Right ventricle myocardium superior (tissue), 1 donor: ENCODE results near the gene KRR1. TPM values are rescaled to one million over a fixed set of nuclear protein-coding genes. Genes with fewer than 3 reads are reported as not detected.
"Not testable (repeated sequence)": the region's sequence is repeated elsewhere in the genome, so short reads cannot be mapped to it uniquely, and the experiment has no call there.

ENCODE experiments used
- ATAC-seq: fragments of 200-7000 bp; cut with Tn5 transposase; one replicate; pipeline ENCODE4 v1.9.1; 2020; ENCODE audit warnings: mild to moderate bottlenecking; ENCODE audit not compliant: poor library complexity
- DNase-seq: peaks from one replicate; pipeline ENCODE4 v3.0.0-alpha.2; 2020
- intact Hi-C: fragments of 100-400 bp; cut with DNase I; formaldehyde crosslinking; loops from one replicate; pipeline ENCODE4 v1.11.2; 2022
- total RNA-seq: library from RNA; stranded (reverse); fragmentation: NEBNext Ultra II Directional; extraction: Animal tissue kit (Norgen Biotek cat#: 25700); gene quantifications from one replicate; pipeline ENCODE4 v1.2.1, GENCODE V29; 2021
- donor health status: DM: no; HTN: yes; CAD: no; lungs with severe emphysema.

The KRR1 gene
- total RNA-seq, 1 donor from 2014 or later, result 25.2 TPM

- DNase-seq (no peak), ATAC-seq (no peak)
- intact Hi-C loops, result loop anchor here (10.0 kb wide), 1 partner anchor 148 kb away; the partner anchor contains the start of genes CAPS2 and GLIPR1L1
Observed at GRCh38 chr12:75482646-75483045, 28.8 kb downstream of the KRR1 start.

GRCh38 chr12:75481774-75482173, 29.6 kb downstream of the KRR1 start:
- intact Hi-C loops, result loop anchor here (10.0 kb wide), 1 partner anchor 147 kb away; the partner anchor contains the start of genes CAPS2 and GLIPR1L1
- ATAC-seq (no peak), DNase-seq (no peak)

GRCh38 chr12:75481013-75481705, 30.2 kb downstream of the KRR1 start:
- DNase-seq, result no peak
- intact Hi-C loops, result loop anchor here (10.0 kb wide), 1 partner anchor 146 kb away; the partner anchor contains the start of genes CAPS2 and GLIPR1L1
- ATAC-seq, result peak; percentile 46

GRCh38 chr12:75480469-75480949, 30.9 kb downstream of the KRR1 start, which contains the start of gene GLIPR1:
TSS of gene GLIPR1 (plus strand) at chr12:75480755. CDS start at chr12:75480881, 126 bp downstream.
- intact Hi-C loops, result loop anchor here (10.0 kb wide), 1 partner anchor 146 kb away; the partner anchor contains the start of genes CAPS2 and GLIPR1L1
- ATAC-seq (peak; percentile 91), DNase-seq (peak; percentile 81)

- intact Hi-C loops, result loop anchor here (10.0 kb wide), 1 partner anchor 145 kb away; the partner anchor contains the start of genes CAPS2 and GLIPR1L1
- ATAC-seq (peak; percentile 30), DNase-seq (no peak)
Observed at GRCh38 chr12:75479963-75480461, 31.4 kb downstream of the KRR1 start.

- ATAC-seq (no peak), DNase-seq (no peak)
- intact Hi-C loops, result no loop called here
Observed at GRCh38 chr12:75478116-75478794, 33.2 kb downstream of the KRR1 start.

- no peak for DNase-seq
- intact Hi-C loops, result no loop called here
- ATAC-seq, result no peak
Observed at GRCh38 chr12:75477137-75477536, 34.3 kb downstream of the KRR1 start.

- intact Hi-C loops, result no loop called here
- DNase-seq, result no peak
- ATAC-seq, result no peak
Observed at GRCh38 chr12:75476071-75476470, 35.3 kb downstream of the KRR1 start.

GRCh38 chr12:75474116-75474515, 37.3 kb downstream of the KRR1 start:
- intact Hi-C loops, result no loop called here
- DNase-seq (no peak), ATAC-seq (no peak)

GRCh38 chr12:75471902-75472890, 39.2 kb downstream of the KRR1 start:
- peak; percentile 62 for ATAC-seq
- no peak for DNase-seq
- intact Hi-C loops, result no loop called here

GRCh38 chr12:75460204-75460603, 51.2 kb downstream of the KRR1 start:
- DNase-seq, result no peak
- ATAC-seq, result no peak
- intact Hi-C loops, result no loop called here

GRCh38 chr12:75459755-75460154, 51.7 kb downstream of the KRR1 start:
- ATAC-seq, result no peak
- DNase-seq, result no peak
- intact Hi-C loops, result no loop called here

- intact Hi-C loops, ATAC-seq, DNase-seq: not testable (repeated sequence)
Observed at GRCh38 chr12:75457866-75458265, 53.5 kb downstream of the KRR1 start.

- DNase-seq (no peak), ATAC-seq (no peak)
- intact Hi-C loops, result no loop called here
Observed at GRCh38 chr12:75457191-75457590, 54.2 kb downstream of the KRR1 start.

- ATAC-seq (no peak), DNase-seq (peak; percentile 47)
Observed at GRCh38 chr12:75455839-75456238, 55.6 kb downstream of the KRR1 start.

GRCh38 chr12:75452675-75453330, 58.6 kb downstream of the KRR1 start:
- intact Hi-C loops, result no loop called here
- no peak for ATAC-seq
- no peak for DNase-seq

More at GRCh38 chr12:75455839-75456238, 55.6 kb downstream of the KRR1 start:
- intact Hi-C loops, result no loop called here

- ATAC-seq (no peak), DNase-seq (no peak)
- intact Hi-C loops, result no loop called here
Observed at GRCh38 chr12:75447691-75448393, 63.6 kb downstream of the KRR1 start.
